GM21723 (cell line): ENCODE measurements around the gene APOLD1.
"Not testable (repeated sequence)": the region's sequence is repeated elsewhere in the genome, so short reads cannot be mapped to it uniquely, and the experiment has no call there.

ENCODE experiments used
- ATAC-seq: cut with Tn5 transposase; IDR thresholded peaks from one replicate; pipeline ENCODE4 v1.9.1; 2021; ENCODE audit warnings: mild to moderate bottlenecking, moderate library complexity; ENCODE audit not compliant: unreplicated experiment

APOLD1 gene

GRCh38 chr12:12786351-12786705, 869 bp downstream of the APOLD1 start:
- ATAC-seq = peak; percentile 10

DNA sequence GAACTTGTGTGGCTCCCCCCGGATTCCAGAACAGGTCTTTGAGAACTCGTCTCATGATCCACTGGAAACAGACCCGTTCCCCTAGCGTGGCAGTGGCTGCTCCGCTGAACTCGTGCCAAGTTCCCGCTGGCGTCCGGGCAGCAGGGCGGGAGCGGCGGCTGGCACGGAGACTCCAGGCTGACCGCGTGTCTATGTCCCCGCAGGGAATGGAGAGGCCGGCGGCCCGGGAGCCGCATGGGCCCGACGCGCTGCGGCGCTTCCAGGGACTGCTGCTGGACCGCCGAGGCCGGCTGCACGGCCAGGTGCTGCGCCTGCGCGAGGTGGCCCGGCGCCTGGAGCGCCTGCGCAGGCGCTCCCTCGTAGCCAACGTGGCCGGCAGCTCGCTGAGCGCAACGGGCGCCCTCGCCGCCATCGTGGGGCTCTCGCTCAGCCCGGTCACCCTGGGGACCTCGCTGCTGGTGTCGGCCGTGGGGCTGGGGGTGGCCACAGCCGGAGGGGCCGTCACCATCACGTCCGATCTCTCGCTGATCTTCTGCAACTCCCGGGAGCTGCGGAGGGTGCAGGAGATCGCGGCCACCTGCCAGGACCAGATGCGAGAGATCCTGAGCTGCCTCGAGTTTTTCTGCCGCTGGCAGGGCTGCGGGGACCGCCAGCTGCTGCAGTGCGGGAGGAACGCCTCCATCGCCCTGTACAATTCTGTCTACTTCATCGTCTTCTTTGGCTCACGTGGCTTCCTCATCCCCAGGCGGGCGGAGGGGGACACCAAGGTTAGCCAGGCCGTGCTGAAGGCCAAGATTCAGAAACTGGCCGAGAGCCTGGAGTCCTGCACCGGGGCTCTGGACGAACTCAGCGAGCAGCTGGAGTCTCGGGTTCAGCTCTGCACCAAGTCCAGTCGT, 1.5 kb downstream of the APOLD1 start:
- ATAC-seq = peak; percentile 77

GRCh38 chr12:12788131-12788530, 2.7 kb downstream of the APOLD1 start:
- no peak for ATAC-seq

- ATAC-seq = peak; percentile 62
Measured at GRCh38 chr12:12788675-12789368, 3.4 kb downstream of the APOLD1 start.

DNA sequence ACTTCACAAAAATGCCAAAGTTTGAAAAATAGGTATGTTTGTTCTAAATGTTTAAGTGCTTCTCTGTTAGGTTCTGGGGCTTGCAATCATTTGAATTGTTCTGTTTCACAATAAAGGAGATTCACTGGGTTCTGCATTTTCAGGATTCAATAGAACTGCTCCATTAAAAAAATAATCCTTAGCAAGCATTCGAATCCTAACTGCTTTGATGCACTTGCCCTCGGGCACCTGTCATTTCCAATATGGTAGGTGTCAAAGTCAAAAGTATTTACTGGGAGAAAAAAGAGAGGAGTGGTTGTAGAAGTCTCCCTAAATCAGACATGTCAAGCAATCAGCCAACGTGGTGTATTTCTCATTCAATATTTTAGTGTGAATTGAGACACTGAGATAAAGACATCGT, 5.5 kb downstream of the APOLD1 start:
- ATAC-seq = no peak

GRCh38 chr12:12791756-12792369, 6.4 kb downstream of the APOLD1 start:
- no peak for ATAC-seq

- ATAC-seq = no peak
Measured at GRCh38 chr12:12792421-12792820, 7.0 kb downstream of the APOLD1 start.

DNA sequence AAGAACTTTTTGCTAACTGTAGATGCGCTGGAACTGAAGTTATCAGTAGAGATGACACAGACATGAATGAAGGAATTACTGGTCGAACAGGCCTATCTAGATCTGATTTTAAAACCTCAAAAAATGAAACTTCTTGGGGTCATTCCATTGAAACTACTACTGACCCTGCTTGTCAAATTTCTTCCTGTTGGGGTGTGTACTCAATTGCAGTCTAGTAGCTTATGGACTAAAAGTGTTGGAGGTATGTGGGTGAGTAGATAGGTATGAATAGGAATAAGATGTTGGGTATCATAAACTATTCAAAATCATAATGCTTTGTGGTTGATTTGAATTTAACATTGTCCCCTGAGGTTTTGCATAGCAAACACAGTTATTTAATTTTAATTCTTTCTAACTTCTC, 9.2 kb downstream of the APOLD1 start:
- no peak for ATAC-seq

DNA sequence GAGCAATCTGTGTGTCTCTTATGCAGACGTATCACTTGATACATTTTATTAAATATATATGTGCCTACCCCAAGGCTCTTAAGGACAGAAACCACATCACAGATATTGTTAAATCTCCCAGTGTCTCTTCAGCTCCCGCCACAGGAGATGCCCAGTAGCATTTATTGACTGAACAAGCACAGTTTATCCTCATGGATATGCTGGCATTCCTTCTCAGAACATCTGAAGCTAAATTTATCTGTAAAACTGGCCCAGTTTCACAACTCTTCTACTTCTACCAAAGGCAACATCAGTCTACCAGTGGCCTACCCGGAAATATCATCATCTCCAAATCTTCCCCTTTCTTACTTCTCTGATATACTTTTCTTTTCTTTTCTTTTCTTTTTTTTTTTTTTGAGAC, 10.7 kb downstream of the APOLD1 start:
- ATAC-seq = no peak

DNA sequence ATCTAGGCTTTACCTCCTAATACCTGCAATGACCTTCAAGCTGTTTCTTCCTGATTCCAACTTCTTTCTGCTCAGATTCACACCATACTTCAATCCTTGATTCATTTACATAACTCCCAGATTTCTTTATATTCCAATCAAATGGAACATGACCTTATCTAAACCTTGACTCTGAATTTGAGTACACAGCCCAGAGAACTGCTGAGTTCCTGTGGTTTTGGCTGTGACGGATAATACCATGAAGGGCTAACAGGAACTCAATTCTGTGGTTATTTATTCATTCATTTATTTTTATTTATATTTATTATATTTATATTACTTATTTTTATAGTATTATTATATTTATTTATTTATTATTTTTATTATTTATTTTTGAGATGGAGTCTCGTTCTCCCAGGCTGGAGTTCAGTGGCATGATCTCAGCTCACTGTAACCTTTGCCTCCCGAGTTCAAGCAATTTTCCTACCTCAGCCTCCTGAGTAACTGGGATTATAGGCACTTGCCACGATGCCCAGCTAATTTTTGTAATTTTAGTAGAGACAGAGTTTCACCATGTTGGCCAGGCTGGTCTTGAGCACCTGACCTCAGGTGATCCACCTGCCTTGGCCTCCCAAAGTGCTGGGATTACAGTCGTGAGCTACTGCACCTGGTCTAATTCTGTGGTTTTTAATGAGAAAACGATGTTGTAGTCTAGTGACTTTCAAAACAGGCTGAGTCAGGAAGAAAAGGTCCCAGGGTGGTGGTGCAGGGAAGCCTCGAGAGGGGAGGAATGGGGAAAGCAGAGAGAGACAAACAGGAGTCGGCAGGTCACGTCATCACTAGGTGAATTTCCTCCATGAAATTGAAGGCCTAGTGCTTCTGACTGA, 11.7 kb downstream of the APOLD1 start:
- ATAC-seq = no peak

- no peak for ATAC-seq
Measured at GRCh38 chr12:12797794-12798152, 12.3 kb downstream of the APOLD1 start.

DNA sequence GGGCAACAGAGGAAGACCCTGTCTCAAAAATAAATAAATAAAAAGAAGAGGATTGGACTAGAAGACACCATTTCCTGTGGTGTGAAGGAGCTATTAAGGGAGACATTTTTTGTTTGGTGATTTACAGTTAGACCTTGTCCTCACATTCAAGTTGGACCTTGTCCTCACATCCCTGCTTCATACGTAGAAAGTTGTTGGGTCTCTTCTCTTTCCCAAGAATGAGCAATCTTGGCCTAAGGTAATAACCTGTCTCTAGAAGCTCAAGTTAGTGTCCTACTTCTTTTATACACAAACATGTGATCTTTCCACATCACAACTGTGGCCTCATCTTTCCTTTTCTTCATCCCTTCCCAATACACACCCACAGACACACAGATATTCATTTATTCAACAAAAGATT, 13.0 kb downstream of the APOLD1 start:
- ATAC-seq = no peak

GRCh38 chr12:12799163-12799920, 13.9 kb downstream of the APOLD1 start:
- no peak for ATAC-seq

- no peak for ATAC-seq
Measured at GRCh38 chr12:12800406-12801180, 15.1 kb downstream of the APOLD1 start.

DNA sequence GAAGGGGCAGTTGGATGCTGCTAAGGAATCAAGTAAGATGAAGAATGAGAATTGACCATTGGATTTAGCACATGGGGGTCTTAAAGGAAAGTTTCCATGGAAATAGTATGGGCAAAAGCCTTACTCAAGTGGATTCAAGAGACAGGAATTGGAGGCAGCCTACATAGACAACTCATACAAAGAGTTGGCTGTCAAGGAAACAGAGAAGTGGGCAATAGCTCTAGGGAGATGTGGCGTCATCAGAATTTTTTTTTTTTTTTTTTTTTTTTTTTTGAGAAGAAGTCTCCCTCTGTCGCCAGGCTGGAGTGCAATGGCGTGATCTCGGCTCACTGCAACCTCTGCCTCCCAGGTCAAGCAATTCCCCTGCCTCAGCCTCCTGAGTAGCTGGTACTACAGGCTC, 16.2 kb downstream of the APOLD1 start:
- not testable (repeated sequence) for ATAC-seq

GRCh38 chr12:12803186-12803585, 17.7 kb downstream of the APOLD1 start:
- peak; percentile 87 for ATAC-seq

DNA sequence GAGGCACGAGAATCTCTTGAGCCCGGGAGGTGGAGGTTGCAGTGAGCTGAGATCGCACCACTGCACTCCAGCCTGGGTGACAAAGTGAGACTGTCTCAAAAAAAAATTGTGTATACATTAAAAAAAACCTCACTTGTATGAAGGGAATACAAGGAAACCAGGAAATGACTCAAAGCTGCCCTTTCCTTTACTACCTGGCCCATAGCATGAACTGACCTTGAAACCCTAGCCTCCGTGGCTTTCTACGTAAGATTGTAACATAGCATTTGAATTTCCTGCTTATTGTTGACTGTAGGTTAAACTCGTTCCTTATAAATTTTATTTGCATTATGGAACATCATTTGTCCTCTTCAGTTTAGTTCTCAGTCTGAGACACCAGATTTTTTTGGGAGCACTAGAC, 18.6 kb downstream of the APOLD1 start:
- no peak for ATAC-seq

DNA sequence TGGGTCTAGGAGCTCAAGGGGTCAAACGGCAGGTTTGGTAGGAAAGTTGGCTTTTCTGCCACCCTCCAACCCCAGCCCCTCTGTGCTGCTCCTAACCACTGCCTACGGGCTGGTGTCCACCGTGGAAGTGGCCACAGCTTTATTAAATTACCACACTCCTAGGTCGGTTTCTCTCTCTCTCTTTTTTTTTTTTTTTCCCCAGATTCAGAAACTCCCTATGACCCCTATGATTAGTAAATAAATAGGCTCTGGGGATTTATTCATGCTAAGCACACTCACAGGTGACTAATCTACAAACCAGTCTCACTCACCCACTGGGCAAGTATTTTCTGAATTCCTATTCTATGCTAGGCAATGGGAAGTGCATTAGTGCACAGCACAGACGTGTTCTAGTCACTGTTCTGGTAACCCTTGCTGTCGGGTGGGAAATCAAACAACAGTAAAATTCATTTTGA, 19.0 kb downstream of the APOLD1 start:
- ATAC-seq = no peak

GRCh38 chr12:12806784-12807516, 21.5 kb downstream of the APOLD1 start:
- no peak for ATAC-seq
